ENCODE measurements around the gene CDH5.

GRCh38 chr16:66428682-66429251 lies 62.3 kb downstream of the CDH5 start:
- TF ChIP-seq CTCF (IDR thresholded peaks at IDR 0.05) (no peak), POLR2A (IDR thresholded peaks at IDR 0.05) (no peak)
